HepG2 (cell line): ENCODE measurements around the gene RTP2. TPM values are rescaled to one million over a fixed set of nuclear protein-coding genes. Genes with fewer than 3 reads are reported as not detected.

Source experiments
- FOSL1 ChIP-seq: sonication (generic); formaldehyde crosslinking; IDR thresholded peaks from 2 replicates; pipeline ENCODE4 v1.9.0; 2021; ENCODE audit warnings: missing genetic modification reagents, borderline replicate concordance
- HNF1A ChIP-seq, 2 experiments: sonication (generic) in 1 of 2; formaldehyde crosslinking in 1 of 2; IDR thresholded peaks; 2 replicates each; pipeline versions ENCODE4 v1.4.0 to v1.6.1; 2016 to 2020; ENCODE audit warnings: borderline replicate concordance in 1 of 2, low read depth in 1 of 2, mild to moderate bottlenecking in 1 of 2, missing genetic modification reagents in 1 of 2
- KAT7 ChIP-seq: IDR thresholded peaks from 2 replicates; pipeline ENCODE4 v1.6.1; 2018; ENCODE audit warnings: borderline replicate concordance, missing compliant biosample characterization
- MTA1 ChIP-seq: sonication (generic); formaldehyde crosslinking; IDR thresholded peaks from 2 replicates; pipeline ENCODE4 v1.4.0; 2020; ENCODE audit warnings: missing genetic modification reagents, mild to moderate bottlenecking, borderline replicate concordance
- NFRKB ChIP-seq: fragments of 450-650 bp; IDR thresholded peaks from 2 replicates; pipeline ENCODE4 v1.6.1; 2017
- SMAD3 ChIP-seq: sonication (generic); formaldehyde crosslinking; IDR thresholded peaks from 2 replicates; pipeline ENCODE4 v1.4.0; 2020; ENCODE audit warnings: missing genetic modification reagents
- ZBTB4 ChIP-seq: sonication (generic); formaldehyde crosslinking; IDR thresholded peaks from 2 replicates; pipeline ENCODE4 v1.4.0; 2020; ENCODE audit warnings: missing genetic modification reagents, mild to moderate bottlenecking, borderline replicate concordance
- ZBTB42 ChIP-seq: sonication (generic); formaldehyde crosslinking; IDR thresholded peaks from 2 replicates; pipeline ENCODE4 v1.5.0; 2020; ENCODE audit warnings: mild to moderate bottlenecking, missing genetic modification reagents
- ZHX1 ChIP-seq: sonication (generic); formaldehyde crosslinking; IDR thresholded peaks from 2 replicates; pipeline ENCODE4 v1.8.1; 2022; ENCODE audit warnings: low read depth, mild to moderate bottlenecking, missing genetic modification reagents
- ZNF264 ChIP-seq: sonication (generic); formaldehyde crosslinking; IDR thresholded peaks from 2 replicates; pipeline ENCODE4 v1.4.0; 2020; ENCODE audit warnings: missing genetic modification reagents
- ZNF570 ChIP-seq: sonication (generic); formaldehyde crosslinking; IDR thresholded peaks from 2 replicates; pipeline ENCODE4 v1.4.0; 2020; ENCODE audit warnings: mild to moderate bottlenecking, missing genetic modification reagents, borderline replicate concordance
- ZNF670 ChIP-seq: sonication (generic); formaldehyde crosslinking; IDR thresholded peaks from 2 replicates; pipeline ENCODE4 v1.8.0; 2022; ENCODE audit warnings: mild to moderate bottlenecking, missing genetic modification reagents, borderline replicate concordance
- ZNF878 ChIP-seq: sonication (generic); formaldehyde crosslinking; IDR thresholded peaks from 2 replicates; pipeline ENCODE4 v1.8.1; 2023; ENCODE audit warnings: mild to moderate bottlenecking, missing genetic modification reagents, moderate library complexity
- ZUFSP ChIP-seq: sonication (generic); formaldehyde crosslinking; IDR thresholded peaks from 2 replicates; pipeline ENCODE4 v1.9.0; 2021; ENCODE audit warnings: missing genetic modification reagents, mild to moderate bottlenecking, borderline replicate concordance
- polyA plus RNA-seq, 8 experiments: library from polyadenylated mRNA; depleted of rRNA in 3 of 8; stranded (reverse) in 7 of 8; unstranded in 1 of 8; fragments of >200 nt; fragmentation: Illumina TruSeq in 4 of 8; extraction: Trizol in 4 of 8; gene quantifications; 2 replicates each; pipeline versions ENCODE4 v1.2.1 to v1.2.3, GENCODE V29; 2011 to 2016; ENCODE audit warnings: low read depth in 4 of 8, missing spikeins in 1 of 8, mixed read lengths in 1 of 8; ENCODE audit not compliant: insufficient read depth in 1 of 8
- total RNA-seq, 5 experiments: library from RNA; depleted of rRNA; stranded (reverse); fragments of >200 nt; fragmentation: Illumina TruSeq; extraction: Trizol; gene quantifications; 2 replicates each; pipeline ENCODE4 v1.2.3, GENCODE V29; 2016; ENCODE audit warnings: low read depth in 1 of 5

The RTP2 gene
- total and polyA plus RNA-seq, 2 of the 13 experiments (the other 11 are each of a cell fraction or from before 2014, with no cell fraction given): not detected

GRCh38 chr3:187745201-187746058 is 43.1 kb upstream of the RTP2 start, which contains the start of gene BCL6 (continued):
- TF ChIP-seq ZHX1 (CRISPR knock-in tag) (0 out of 2 replicates have a peak, but pooled peaks have one; percentile 57), ZBTB4 (CRISPR knock-in tag) (peak; percentile 82; the same call in 1 of the 2 replicates), ZNF878 (CRISPR knock-in tag) (peak; percentile 76; the same call in 1 of the 2 replicates), SMAD3 (CRISPR knock-in tag) (0 out of 2 replicates have a peak, but pooled peaks have one; percentile 53), MTA1 (CRISPR knock-in tag) (peak; percentile 30; the same call in 1 of the 2 replicates), ZNF670 (CRISPR knock-in tag) (no peak), HNF1A (IDR thresholded peaks at IDR 0.05; ENCODE audit: low read depth) (peak; percentile 6; the same call in 1 of the 2 replicates), HNF1A (CRISPR knock-in tag; IDR thresholded peaks at IDR 0.05; ENCODE audit: borderline replicate concordance) (peak; percentile 82), ZUFSP (CRISPR knock-in tag) (no peak), KAT7 (CRISPR knock-in tag) (peak; percentile 0; the same call in 1 of the 2 replicates), ZBTB42 (CRISPR knock-in tag) (0 out of 2 replicates have a peak, but pooled peaks have one; percentile 72), ZNF570 (CRISPR knock-in tag) (no peak), FOSL1 (peak; percentile 34; the same call in 1 of the 2 replicates), NFRKB (no peak), ZNF264 (CRISPR knock-in tag) (peak; percentile 80; the same call in 1 of the 2 replicates)
